Adipose tissue (tissue), 3 donors: ENCODE data around the gene LIME1. TPM values are rescaled to one million over a fixed set of nuclear protein-coding genes. Genes with fewer than 3 reads are reported as not detected.

Experiments used
- H3K27ac ChIP-seq: one replicate; pipeline ENCODE4 v1.5.1; 2013; ENCODE audit warnings: low read depth, low read length
- WGBS, 3 donors: extraction: QIAGEN DNeasy Blood & Tissue Kit; methylation state at CpG; one replicate each; pipeline ENCODE4 v1.1.7; 2013; 5-methylcytosine and 5-hydroxymethylcytosine counted together
- polyA plus RNA-seq, 3 donors: library from polyadenylated mRNA; stranded (reverse); fragments of 200-250 nt; gene quantifications; one replicate each; pipeline ENCODE4 v1.2.3, GENCODE V29; 2013
- donor health status: healthy with polysubstance abuse.
- donor health status: Bipolar disorder and iron deficiency.
- donor health status: healthy.

LIME1 gene
- polyA plus RNA-seq, 3 donors: 5.2 to 16.7 (median 10.7) TPM

GRCh38 chr20:63744158-63744557 is 7.7 kb downstream of the LIME1 start:
- WGBS, 3 donors: 61 to 73% (median 72%) methylated on average over 4 of the region's 4 CpGs
- no peak overlapping the region for H3K27ac ChIP-seq

GRCh38 chr20:63744574-63745423 is 8.3 kb downstream of the LIME1 start:
- WGBS, 3 donors: 71 to 80% (median 79%) methylated on average over 25 of the region's 25 CpGs
- no peak overlapping the region for H3K27ac ChIP-seq

GRCh38 chr20:63745424-63745805 is 9.0 kb downstream of the LIME1 start:
- 82 to 85% (median 83%) methylated on average over 15 of the region's 15 CpGs for WGBS, 3 donors
- no peak overlapping the region for H3K27ac ChIP-seq

GRCh38 chr20:63745961-63746731 is 9.7 kb downstream of the LIME1 start:
- H3K27ac ChIP-seq: no peak overlapping the region
- 87 to 93% (median 92%) methylated on average over 24 to 26 of the region's 26 CpGs for WGBS, 3 donors

GRCh38 chr20:63746751-63747315 is 10.4 kb downstream of the LIME1 start:
- 90 to 95% (median 93%) methylated on average over 37 to 47 of the region's 47 CpGs for WGBS, 3 donors
- H3K27ac ChIP-seq: no peak overlapping the region

GRCh38 chr20:63747622-63748069 is 11.2 kb downstream of the LIME1 start:
- no peak overlapping the region for H3K27ac ChIP-seq
- WGBS, 3 donors: 62 to 82% (median 79%) methylated on average over 9 to 13 of the region's 13 CpGs

- WGBS, 3 donors: 76 to 79% (median 78%) methylated on average over 20 of the region's 20 CpGs
Measured at GRCh38 chr20:63748070-63748933, 11.8 kb downstream of the LIME1 start.

GRCh38 chr20:63748934-63749270 is 12.4 kb downstream of the LIME1 start:
- WGBS, 3 donors: 90 to 94% (median 92%) methylated on average over 11 of the region's 11 CpGs
- H3K27ac ChIP-seq: no peak overlapping the region

More at GRCh38 chr20:63748070-63748933, 11.8 kb downstream of the LIME1 start:
- H3K27ac ChIP-seq: no peak overlapping the region

- WGBS, 3 donors: 88 to 93% (median 89%) methylated on average over 15 to 16 of the region's 16 CpGs
- H3K27ac ChIP-seq: no peak overlapping the region
Measured at GRCh38 chr20:63749597-63750508, 13.4 kb downstream of the LIME1 start.

- WGBS, 3 donors: 68 to 78% (median 74%) methylated on average over 26 of the region's 26 CpGs
- no peak overlapping the region for H3K27ac ChIP-seq
Measured at GRCh38 chr20:63750807-63751470, 14.5 kb downstream of the LIME1 start.

- H3K27ac ChIP-seq: no peak overlapping the region
- 80 to 86% (median 84%) methylated on average over 31 to 41 of the region's 45 CpGs for WGBS, 3 donors
Measured at GRCh38 chr20:63751471-63752271, 15.2 kb downstream of the LIME1 start.

GRCh38 chr20:63752411-63753101 is 16.1 kb downstream of the LIME1 start:
- 90 to 92% (median 92%) methylated on average over 44 to 49 of the region's 50 CpGs for WGBS, 3 donors
- H3K27ac ChIP-seq: no peak overlapping the region

- WGBS, 3 donors: 88 to 94% (median 93%) methylated on average over 13 of the region's 13 CpGs
- H3K27ac ChIP-seq: no peak overlapping the region
Measured at GRCh38 chr20:63753381-63753780, 16.9 kb downstream of the LIME1 start.

- no peak overlapping the region for H3K27ac ChIP-seq
- WGBS, 3 donors: 68 to 82% (median 70%) methylated on average over 16 of the region's 16 CpGs
Measured at GRCh38 chr20:63754008-63754407, 17.5 kb downstream of the LIME1 start.

GRCh38 chr20:63755933-63756647 is 19.6 kb downstream of the LIME1 start:
- H3K27ac ChIP-seq: no peak overlapping the region
- WGBS, 3 donors: 80 to 84% (median 83%) methylated on average over 18 of the region's 18 CpGs
